ENCODE measurements around the gene ZNF175. TPM values are rescaled to one million over a fixed set of nuclear protein-coding genes. Genes with fewer than 3 reads are reported as not detected.

ZNF175 gene
- total and polyA plus RNA-seq, 2 experiments from 2014 or later = 2.3 to 6.3 TPM

- TF ChIP-seq ZNF462 (CRISPR knock-in tag; IDR thresholded peaks at IDR 0.05) (no peak), CTCF (conservative IDR thresholded peaks at IDR 0.05; ENCODE audit: low read depth in 2 of 2) (no peak), EZH2phosphoT487 (IDR thresholded peaks at IDR 0.05; ENCODE audit: unreplicated experiment) (no peak), ZNF331 (CRISPR knock-in tag; IDR thresholded peaks at IDR 0.05; ENCODE audit: low read depth) (no peak), NANOG (IDR thresholded peaks at IDR 0.05; ENCODE audit: borderline replicate concordance) (no peak)
Measured at GRCh38 chr19:51549533-51550324, 21.4 kb upstream of the ZNF175 start (continued).
